Ovary (tissue), 3 donors: ENCODE data around the gene CTTN.

Experiments used
- POLR2A ChIP-seq: fragments of 450-650 bp; IDR thresholded peaks from one replicate; pipeline ENCODE4 v1.6.1; 2017; ENCODE audit warnings: antibody characterized with exemption, mild to moderate bottlenecking, moderate library complexity
- TF ChIP-seq, protein P1 (sequence below), 3 donors: fragments of 450-650 bp in 2 of 3; fragments of 200-600 bp in 1 of 3; IDR thresholded peaks; one replicate each; pipeline versions ENCODE4 v1.5.1 to v1.8.0; 2016 to 2022; ENCODE audit warnings: antibody characterized with exemption in 3 of 3, mild to moderate bottlenecking in 1 of 3
- donor health status: DM: no; HTN: no; CAD: no.

DNA sequence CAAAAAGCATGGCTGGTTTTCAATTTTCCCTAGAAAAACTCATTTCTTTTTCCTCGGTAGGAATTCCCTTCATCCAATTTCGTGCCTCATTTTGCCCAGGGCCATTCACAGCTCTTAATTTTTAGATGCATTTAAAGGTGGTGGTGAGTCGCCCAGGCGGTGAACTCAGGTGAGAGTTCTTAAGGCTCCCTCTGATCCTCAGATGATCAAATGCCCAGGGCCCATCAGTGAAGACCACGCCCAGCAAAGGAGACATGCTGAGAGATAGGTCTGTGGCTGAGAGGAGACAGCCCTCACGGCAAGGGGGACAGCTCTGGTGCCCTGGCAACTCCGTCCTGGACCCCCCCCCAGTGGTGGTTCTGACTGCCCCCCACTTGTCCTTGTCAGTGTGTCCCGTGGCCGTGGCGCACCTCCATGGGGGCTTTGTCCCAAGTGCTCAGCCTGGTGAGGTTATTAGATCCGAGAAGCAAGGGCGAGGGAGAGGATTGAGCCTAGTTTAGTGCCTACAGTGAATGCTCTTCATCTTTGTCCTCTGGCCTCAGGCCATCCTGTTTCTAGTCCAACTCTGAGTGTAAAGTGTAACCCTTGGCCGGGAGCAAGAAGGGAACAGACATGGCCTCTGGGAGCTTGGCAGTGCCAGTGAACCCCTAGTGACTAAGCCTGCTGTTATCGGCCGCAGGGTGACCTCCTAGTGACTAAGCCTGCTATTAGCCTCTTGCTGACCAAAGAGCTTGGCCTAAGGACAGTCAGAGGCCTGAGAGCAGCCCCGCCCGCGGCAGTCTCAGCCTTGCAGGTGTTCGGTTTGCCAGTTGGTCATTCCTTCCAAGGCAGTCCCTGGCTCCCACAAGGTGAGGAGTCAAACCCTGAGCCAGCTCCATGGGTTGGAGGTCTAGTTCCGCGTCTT is 83.5 kb downstream of the CTTN start:
- TF ChIP-seq, protein P1, sequence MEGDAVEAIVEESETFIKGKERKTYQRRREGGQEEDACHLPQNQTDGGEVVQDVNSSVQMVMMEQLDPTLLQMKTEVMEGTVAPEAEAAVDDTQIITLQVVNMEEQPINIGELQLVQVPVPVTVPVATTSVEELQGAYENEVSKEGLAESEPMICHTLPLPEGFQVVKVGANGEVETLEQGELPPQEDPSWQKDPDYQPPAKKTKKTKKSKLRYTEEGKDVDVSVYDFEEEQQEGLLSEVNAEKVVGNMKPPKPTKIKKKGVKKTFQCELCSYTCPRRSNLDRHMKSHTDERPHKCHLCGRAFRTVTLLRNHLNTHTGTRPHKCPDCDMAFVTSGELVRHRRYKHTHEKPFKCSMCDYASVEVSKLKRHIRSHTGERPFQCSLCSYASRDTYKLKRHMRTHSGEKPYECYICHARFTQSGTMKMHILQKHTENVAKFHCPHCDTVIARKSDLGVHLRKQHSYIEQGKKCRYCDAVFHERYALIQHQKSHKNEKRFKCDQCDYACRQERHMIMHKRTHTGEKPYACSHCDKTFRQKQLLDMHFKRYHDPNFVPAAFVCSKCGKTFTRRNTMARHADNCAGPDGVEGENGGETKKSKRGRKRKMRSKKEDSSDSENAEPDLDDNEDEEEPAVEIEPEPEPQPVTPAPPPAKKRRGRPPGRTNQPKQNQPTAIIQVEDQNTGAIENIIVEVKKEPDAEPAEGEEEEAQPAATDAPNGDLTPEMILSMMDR (IDR thresholded peaks at IDR 0.05) = no peak
- no peak for TF ChIP-seq POLR2A
